Measurements from ENCODE around the gene JMJD1C.
"Not testable (repeated sequence)": the region's sequence is repeated elsewhere in the genome, so short reads cannot be mapped to it uniquely, and the experiment has no call there.

The JMJD1C gene

GRCh38 chr10:63297941-63298340, 167.8 kb downstream of the JMJD1C start:
- DNase-seq (ENCODE audit: insufficient read length, low spot score) (no peak), FAIRE-seq (no peak)
- TF ChIP-seq POLR2AphosphoS5 (IDR thresholded peaks at IDR 0.05; ENCODE audit: low read depth, low read length) (no peak), TAF1 (IDR thresholded peaks at IDR 0.05; ENCODE audit: low read depth, low read length) (no peak), POLR2A (IDR thresholded peaks at IDR 0.05; ENCODE audit: low read depth, low read length) (no peak), SPI1 (IDR thresholded peaks at IDR 0.05; ENCODE audit: low read depth, low read length) (no peak), POU2F2 (IDR thresholded peaks at IDR 0.05; ENCODE audit: low read depth, low read length) (no peak)

GRCh38 chr10:63294781-63295180, 171.0 kb downstream of the JMJD1C start:
- no peak for FAIRE-seq
- DNase-seq (ENCODE audit: insufficient read length, low spot score), result no peak
- no peak for TF ChIP-seq POLR2A (IDR thresholded peaks at IDR 0.05; ENCODE audit: low read depth, low read length)
- no peak for TF ChIP-seq PAX5 (IDR thresholded peaks at IDR 0.05; ENCODE audit: insufficient read depth, low read length, severe bottlenecking)
- no peak for TF ChIP-seq POU2F2 (IDR thresholded peaks at IDR 0.05; ENCODE audit: low read depth, low read length)
- TF ChIP-seq SPI1 (IDR thresholded peaks at IDR 0.05; ENCODE audit: low read depth, low read length), result no peak
- TF ChIP-seq POLR2AphosphoS5 (IDR thresholded peaks at IDR 0.05; ENCODE audit: low read depth, low read length), result no peak
- no peak for TF ChIP-seq TAF1 (IDR thresholded peaks at IDR 0.05; ENCODE audit: low read depth, low read length)

- DNase-seq (ENCODE audit: insufficient read length, low spot score); FAIRE-seq: not testable (repeated sequence)
These were observed 172.9 kb downstream of the JMJD1C start for GRCh38 chr10:63292847-63293246.

DNA sequence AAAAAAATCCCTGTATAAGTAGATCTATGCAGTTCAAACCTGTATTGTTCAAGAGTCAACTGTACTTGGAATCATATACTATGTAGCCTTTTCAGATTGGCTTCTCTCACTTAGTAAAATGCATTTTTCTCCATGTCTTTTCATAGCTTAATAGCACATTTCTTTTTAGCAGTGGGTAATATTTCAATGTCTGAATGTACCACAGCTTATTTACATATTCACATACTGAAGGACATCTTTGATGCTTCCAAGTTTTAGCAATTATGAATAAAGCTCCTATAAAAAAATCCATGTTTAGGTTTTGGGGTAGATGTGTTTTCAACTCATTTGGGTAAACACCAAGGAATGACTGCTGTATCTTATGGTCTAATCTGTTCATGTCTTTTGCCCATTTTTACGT, 177.6 kb downstream of the JMJD1C start:
- TF ChIP-seq POLR2A (IDR thresholded peaks at IDR 0.05; ENCODE audit: low read depth, low read length), result no peak
- no peak for TF ChIP-seq TAF1 (IDR thresholded peaks at IDR 0.05; ENCODE audit: low read depth, low read length)
- no peak for TF ChIP-seq PAX5 (IDR thresholded peaks at IDR 0.05; ENCODE audit: insufficient read depth, low read length, severe bottlenecking)
- no peak for TF ChIP-seq POLR2AphosphoS5 (IDR thresholded peaks at IDR 0.05; ENCODE audit: low read depth, low read length)
- TF ChIP-seq POU2F2 (IDR thresholded peaks at IDR 0.05; ENCODE audit: low read depth, low read length), result no peak
- no peak for TF ChIP-seq SPI1 (IDR thresholded peaks at IDR 0.05; ENCODE audit: low read depth, low read length)
- no peak for FAIRE-seq
- DNase-seq (ENCODE audit: insufficient read length, low spot score), result no peak

DNA sequence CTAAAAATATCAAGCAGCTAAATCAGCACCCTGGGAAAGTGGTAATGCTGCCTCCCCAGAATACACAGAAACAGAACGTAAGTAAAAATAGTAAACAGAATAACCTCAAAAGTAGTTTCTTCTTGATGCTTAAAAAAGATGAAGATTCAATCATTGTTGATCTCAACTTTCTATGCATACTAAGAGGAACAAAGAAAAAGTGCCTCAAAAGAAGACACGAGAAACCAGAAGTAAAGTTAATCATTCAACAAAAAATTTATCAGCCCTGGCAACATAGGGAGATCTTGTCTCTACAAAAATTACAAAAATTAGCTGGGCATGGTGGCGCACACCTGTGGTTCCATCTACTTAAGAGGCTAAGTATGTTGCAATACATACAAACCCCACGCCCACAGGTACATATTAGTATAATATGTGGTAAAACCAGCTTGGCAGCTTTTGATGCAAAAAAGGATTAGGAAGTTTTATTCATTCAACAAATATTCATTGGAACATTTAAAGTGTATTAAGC, 179.0 kb downstream of the JMJD1C start:
- FAIRE-seq (no peak), DNase-seq (ENCODE audit: insufficient read length, low spot score) (no peak)
- TF ChIP-seq PAX5 (IDR thresholded peaks at IDR 0.05; ENCODE audit: insufficient read depth, low read length, severe bottlenecking) (no peak), POU2F2 (IDR thresholded peaks at IDR 0.05; ENCODE audit: low read depth, low read length) (no peak), TAF1 (IDR thresholded peaks at IDR 0.05; ENCODE audit: low read depth, low read length) (no peak), SPI1 (IDR thresholded peaks at IDR 0.05; ENCODE audit: low read depth, low read length) (no peak), POLR2AphosphoS5 (IDR thresholded peaks at IDR 0.05; ENCODE audit: low read depth, low read length) (no peak), POLR2A (IDR thresholded peaks at IDR 0.05; ENCODE audit: low read depth, low read length) (no peak)

- no peak for DNase-seq (ENCODE audit: insufficient read length, low spot score)
- TF ChIP-seq SPI1 (IDR thresholded peaks at IDR 0.05; ENCODE audit: low read depth, low read length), result no peak
- no peak for TF ChIP-seq POLR2A (IDR thresholded peaks at IDR 0.05; ENCODE audit: low read depth, low read length)
- no peak for TF ChIP-seq TAF1 (IDR thresholded peaks at IDR 0.05; ENCODE audit: low read depth, low read length)
- no peak for TF ChIP-seq PAX5 (IDR thresholded peaks at IDR 0.05; ENCODE audit: insufficient read depth, low read length, severe bottlenecking)
- no peak for TF ChIP-seq POLR2AphosphoS5 (IDR thresholded peaks at IDR 0.05; ENCODE audit: low read depth, low read length)
- no peak for TF ChIP-seq POU2F2 (IDR thresholded peaks at IDR 0.05; ENCODE audit: low read depth, low read length)
- no peak for FAIRE-seq
These were observed 179.4 kb downstream of the JMJD1C start for GRCh38 chr10:63286340-63286739.

DNA sequence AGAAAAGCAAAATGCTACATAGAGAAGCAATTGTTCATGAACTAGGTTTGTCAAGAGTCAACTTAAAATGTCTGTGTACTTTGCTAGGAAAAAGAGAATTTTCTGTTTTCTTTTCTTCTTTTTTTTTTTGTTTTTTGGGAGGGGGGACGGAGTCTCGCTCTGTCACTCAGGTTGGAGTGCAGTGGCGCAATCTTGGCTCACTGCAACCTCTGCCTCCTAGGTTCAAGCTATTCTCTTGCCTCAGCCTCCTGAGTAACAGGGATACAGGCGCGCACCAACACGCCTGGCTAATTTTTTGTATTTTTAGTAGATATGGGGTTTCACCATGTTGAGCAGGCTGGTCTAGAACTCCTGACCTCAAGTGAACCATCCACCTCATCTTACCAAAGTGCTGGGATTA, 181.9 kb downstream of the JMJD1C start:
- peak; percentile 40 for FAIRE-seq

GRCh38 chr10:63283093-63283492, 182.7 kb downstream of the JMJD1C start:
- TF ChIP-seq SPI1 (IDR thresholded peaks at IDR 0.05; ENCODE audit: low read depth, low read length) (peak; percentile 48; the same call in 1 of the 2 replicates), PAX5 (IDR thresholded peaks at IDR 0.05; ENCODE audit: insufficient read depth, low read length, severe bottlenecking) (no peak)
- FAIRE-seq (no peak), DNase-seq (ENCODE audit: insufficient read length, low spot score) (no peak)

More for the DNA sequence above, 181.9 kb downstream of the JMJD1C start:
- DNase-seq (ENCODE audit: insufficient read length, low spot score), result not testable (repeated sequence)

- TF ChIP-seq SPI1 (IDR thresholded peaks at IDR 0.05; ENCODE audit: low read depth, low read length), result no peak
- no peak for TF ChIP-seq PAX5 (IDR thresholded peaks at IDR 0.05; ENCODE audit: insufficient read depth, low read length, severe bottlenecking)
- no peak for TF ChIP-seq POLR2A (IDR thresholded peaks at IDR 0.05; ENCODE audit: low read depth, low read length)
- TF ChIP-seq POU2F2 (IDR thresholded peaks at IDR 0.05; ENCODE audit: low read depth, low read length), result no peak
- TF ChIP-seq POLR2AphosphoS5 (IDR thresholded peaks at IDR 0.05; ENCODE audit: low read depth, low read length), result no peak
- no peak for TF ChIP-seq TAF1 (IDR thresholded peaks at IDR 0.05; ENCODE audit: low read depth, low read length)
- DNase-seq (ENCODE audit: insufficient read length, low spot score) (no peak), FAIRE-seq (no peak)
These were observed 183.8 kb downstream of the JMJD1C start for GRCh38 chr10:63281967-63282366.

DNA sequence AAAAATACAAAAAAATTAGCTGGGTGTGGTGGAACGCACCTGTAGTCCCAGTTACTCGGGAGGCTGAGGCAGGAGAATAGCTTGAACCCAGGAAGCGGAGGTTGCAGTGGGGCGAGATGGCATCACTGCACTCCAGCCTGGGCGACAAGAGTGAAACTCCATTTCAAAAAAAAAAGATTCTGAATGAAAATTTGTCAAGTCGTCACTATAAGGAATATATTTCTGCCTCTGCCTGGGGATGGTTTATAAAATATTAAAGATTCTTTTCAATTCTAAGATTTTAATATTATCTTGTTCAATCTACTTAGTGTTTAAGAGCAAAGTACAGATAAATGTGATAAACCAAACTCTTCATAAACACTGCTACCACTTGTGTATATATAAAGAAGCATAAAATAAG, 185.4 kb downstream of the JMJD1C start:
- TF ChIP-seq POLR2A (IDR thresholded peaks at IDR 0.05; ENCODE audit: low read depth, low read length) (no peak), POU2F2 (IDR thresholded peaks at IDR 0.05; ENCODE audit: low read depth, low read length) (no peak), SPI1 (IDR thresholded peaks at IDR 0.05; ENCODE audit: low read depth, low read length) (no peak), TAF1 (IDR thresholded peaks at IDR 0.05; ENCODE audit: low read depth, low read length) (no peak), PAX5 (IDR thresholded peaks at IDR 0.05; ENCODE audit: insufficient read depth, low read length, severe bottlenecking) (no peak), POLR2AphosphoS5 (IDR thresholded peaks at IDR 0.05; ENCODE audit: low read depth, low read length) (no peak)
- DNase-seq (ENCODE audit: insufficient read length, low spot score), result no peak
- no peak for FAIRE-seq

DNA sequence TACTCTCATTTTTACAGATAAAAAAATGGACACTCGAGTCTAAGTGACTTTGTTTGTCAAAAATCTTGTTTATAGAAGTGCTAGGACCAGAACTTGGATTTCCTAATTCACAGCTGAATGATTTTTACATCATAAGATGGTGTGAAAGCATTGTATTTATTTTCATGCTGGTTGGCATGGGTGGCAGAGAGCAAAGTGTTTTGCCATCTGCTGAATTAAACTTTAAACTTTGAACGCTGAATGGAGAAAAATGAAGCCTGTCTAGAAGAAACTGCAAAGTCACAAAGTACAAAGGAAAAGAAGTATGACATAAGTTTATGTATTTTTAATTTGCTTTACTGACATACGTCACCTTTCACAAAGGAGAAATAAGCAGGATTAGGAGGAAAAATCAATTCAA, 190.7 kb downstream of the JMJD1C start:
- DNase-seq (ENCODE audit: insufficient read length, low spot score), result no peak

More for the DNA sequence above, 190.7 kb downstream of the JMJD1C start:
- TF ChIP-seq TAF1 (IDR thresholded peaks at IDR 0.05; ENCODE audit: low read depth, low read length), result no peak
- TF ChIP-seq PAX5 (IDR thresholded peaks at IDR 0.05; ENCODE audit: insufficient read depth, low read length, severe bottlenecking), result no peak
- no peak for FAIRE-seq
